Mesenchymal stem cell (in vitro differentiated cells and primary cell): ENCODE data around the gene MAP3K20.

Experiments
- DNase-seq: peaks from one replicate; pipeline ENCODE4 v3.0.0-alpha.2; 2013
- H2AFZ ChIP-seq: one replicate; pipeline ENCODE4 v1.6.1; 2013; ENCODE audit warnings: low read depth, mild to moderate bottlenecking, control low read depth, inconsistent platforms, low read length, moderate library complexity
- H2AK5ac ChIP-seq: 2 replicates; pipeline ENCODE4 v1.6.1; 2013; ENCODE audit warnings: low read length, moderate library complexity, mild to moderate bottlenecking, inconsistent platforms; ENCODE audit not compliant: severe bottlenecking
- H2BK120ac ChIP-seq: one replicate; pipeline ENCODE4 v1.6.1; 2013; ENCODE audit warnings: low read depth, mild to moderate bottlenecking, inconsistent platforms, low read length, moderate library complexity
- H2BK12ac ChIP-seq, 2 experiments: one replicate each; pipeline ENCODE4 v1.6.1; 2013; ENCODE audit warnings: inconsistent platforms in 2 of 2, low read length in 2 of 2, mild to moderate bottlenecking in 2 of 2, moderate library complexity in 2 of 2, control low read depth in 1 of 2
- H2BK15ac ChIP-seq: one replicate; pipeline ENCODE4 v1.6.1; 2013; ENCODE audit warnings: mild to moderate bottlenecking, low read depth, inconsistent platforms; ENCODE audit not compliant: poor library complexity, severe bottlenecking
- H2BK5ac ChIP-seq: 2 replicates; pipeline ENCODE4 v1.6.1; 2013; ENCODE audit warnings: low read depth, mild to moderate bottlenecking, low read length, control low read depth, inconsistent platforms; ENCODE audit not compliant: poor library complexity, severe bottlenecking
- H3K14ac ChIP-seq, 2 experiments: one replicate each; pipeline ENCODE4 v1.6.1; 2013; ENCODE audit warnings: inconsistent platforms in 2 of 2, low read length in 2 of 2, control low read depth in 1 of 2, mild to moderate bottlenecking in 1 of 2, moderate library complexity in 1 of 2
- H3K18ac ChIP-seq, 2 experiments: one replicate each; pipeline ENCODE4 v1.6.1; 2013; ENCODE audit warnings: inconsistent platforms in 2 of 2, low read length in 2 of 2, control low read depth in 1 of 2, low read depth in 1 of 2, mild to moderate bottlenecking in 1 of 2
- H3K23ac ChIP-seq, 2 experiments: one replicate each; pipeline ENCODE4 v1.6.1; 2013; ENCODE audit warnings: inconsistent platforms in 2 of 2, low read length in 2 of 2, mild to moderate bottlenecking in 2 of 2, moderate library complexity in 2 of 2, control low read depth in 1 of 2
- H3K27ac ChIP-seq: 2 replicates; pipeline ENCODE4 v1.5.1; 2013; ENCODE audit warnings: mild to moderate bottlenecking, moderate library complexity, low read length, control low read depth, inconsistent platforms; ENCODE audit not compliant: poor library complexity, severe bottlenecking
- H3K27me3 ChIP-seq, 2 experiments: 2 replicates each; pipeline versions ENCODE4 v1.6.1 to v1.7.0; 2013; ENCODE audit warnings: low read length in 2 of 2, mild to moderate bottlenecking in 2 of 2, moderate library complexity in 2 of 2, control low read depth in 1 of 2, inconsistent platforms in 1 of 2; ENCODE audit not compliant: control insufficient read depth in 1 of 2, insufficient read depth in 1 of 2
- H3K36me3 ChIP-seq, 2 experiments: 2 replicates each; pipeline versions ENCODE4 v1.6.1 to v1.7.0; 2013; ENCODE audit warnings: low read length in 2 of 2, control low read depth in 1 of 2, inconsistent platforms in 1 of 2, low read depth in 1 of 2, mild to moderate bottlenecking in 1 of 2; ENCODE audit not compliant: insufficient read depth in 2 of 2, control insufficient read depth in 1 of 2
- H3K4ac ChIP-seq, 2 experiments: one replicate each; pipeline ENCODE4 v1.6.1; 2013; ENCODE audit warnings: inconsistent platforms in 2 of 2, low read length in 2 of 2, mild to moderate bottlenecking in 2 of 2, moderate library complexity in 2 of 2, control low read depth in 1 of 2, low read depth in 1 of 2
- H3K4me1 ChIP-seq: 2 replicates; pipeline ENCODE4 v1.6.1; 2013; ENCODE audit warnings: low read depth, low read length, control low read depth; ENCODE audit not compliant: control insufficient read depth, insufficient read depth
- H3K4me2 ChIP-seq: 2 replicates; pipeline ENCODE4 v1.6.1; 2013; ENCODE audit warnings: low read length, mild to moderate bottlenecking, inconsistent platforms; ENCODE audit not compliant: poor library complexity, severe bottlenecking
- H3K4me3 ChIP-seq, 2 experiments: 2 replicates each; pipeline versions ENCODE4 v1.5.1 to v1.7.0; 2013; ENCODE audit warnings: low read length in 2 of 2, mild to moderate bottlenecking in 2 of 2, control low read depth in 1 of 2, low read depth in 1 of 2; ENCODE audit not compliant: insufficient read depth in 1 of 2
- H3K79me1 ChIP-seq: replicated peaks from 2 replicates; pipeline ENCODE4 v1.6.1; 2013; ENCODE audit warnings: mild to moderate bottlenecking, control low read depth, low read length, inconsistent platforms; ENCODE audit not compliant: poor library complexity, severe bottlenecking
- H3K9ac ChIP-seq: 2 replicates; pipeline ENCODE4 v1.7.0; 2013; ENCODE audit warnings: mild to moderate bottlenecking, low read length, moderate library complexity
- H3K9me3 ChIP-seq: 2 replicates; pipeline ENCODE4 v1.7.0; 2013; ENCODE audit warnings: mild to moderate bottlenecking, low read length; ENCODE audit not compliant: control insufficient read depth
- H4K8ac ChIP-seq: one replicate; pipeline ENCODE4 v1.6.1; 2013; ENCODE audit warnings: inconsistent platforms, mild to moderate bottlenecking, low read length, moderate library complexity
- H4K91ac ChIP-seq: one replicate; pipeline ENCODE4 v1.6.1; 2013; ENCODE audit warnings: mild to moderate bottlenecking, low read length, inconsistent platforms
- WGBS: methylation state at CpG from one replicate; pipeline ENCODE4 v1.1.7; 2013; ENCODE audit warnings: mixed read lengths; 5-methylcytosine and 5-hydroxymethylcytosine counted together

MAP3K20 gene

GRCh38 chr2:173248381-173248780, 172.7 kb downstream of the MAP3K20 start:
- H2BK12ac ChIP-seq, result no peak overlapping the region
- no peak overlapping the region for H3K4me2 ChIP-seq
- no peak for DNase-seq
- no peak overlapping the region for H3K18ac ChIP-seq
- H3K27me3 ChIP-seq, result no peaks in the 10 kb centered on the region
- no peak overlapping the region for H3K4me3 ChIP-seq
- no peak overlapping the region for H3K23ac ChIP-seq
- no peaks in the 10 kb centered on the region for H3K4me1 ChIP-seq
- no peak overlapping the region for H2BK120ac ChIP-seq
- no peak overlapping the region for H4K8ac ChIP-seq
- H2AK5ac ChIP-seq, result no peak overlapping the region
- no peak overlapping the region for H3K4ac ChIP-seq
- no peak overlapping the region for H2AFZ ChIP-seq
- no peak overlapping the region for H3K9ac ChIP-seq
- no peak overlapping the region for H3K27ac ChIP-seq
- no peak overlapping the region for H2BK15ac ChIP-seq
- H3K79me1 ChIP-seq, result no peaks in the 10 kb centered on the region
- no peak overlapping the region for H2BK5ac ChIP-seq
- no peak overlapping the region for H4K91ac ChIP-seq
- H3K9me3 ChIP-seq, result no peaks in the 10 kb centered on the region
- WGBS, result 92% methylated on average over 2 of the region's 2 CpGs
- H3K14ac ChIP-seq, result no peak overlapping the region
- peaks cover 6 to 32% of the 10 kb centered on the region in 2 experiments for H3K36me3 ChIP-seq

- H3K36me3 ChIP-seq, result peaks cover 3 to 29% of the 10 kb centered on the region in 2 experiments
- H4K8ac ChIP-seq, result no peak overlapping the region
- H2BK12ac ChIP-seq, result no peak overlapping the region
- H2BK120ac ChIP-seq, result no peak overlapping the region
- no peak overlapping the region for H4K91ac ChIP-seq
- DNase-seq, result no peak
- no peak overlapping the region for H2AK5ac ChIP-seq
- no peaks in the 10 kb centered on the region for H3K4me1 ChIP-seq
- H3K4ac ChIP-seq, result no peak overlapping the region
- H3K4me3 ChIP-seq, result no peak overlapping the region
- H3K18ac ChIP-seq, result no peak overlapping the region
- no peak overlapping the region for H2AFZ ChIP-seq
- no peak overlapping the region for H3K9ac ChIP-seq
- H3K23ac ChIP-seq, result no peak overlapping the region
- no peak overlapping the region for H2BK15ac ChIP-seq
- H2BK5ac ChIP-seq, result no peak overlapping the region
- no peak overlapping the region for H3K27ac ChIP-seq
- 72% methylated on average over 6 of the region's 8 CpGs for WGBS
- no peaks in the 10 kb centered on the region for H3K79me1 ChIP-seq
- H3K4me2 ChIP-seq, result no peak overlapping the region
- no peak overlapping the region for H3K14ac ChIP-seq
- no peaks in the 10 kb centered on the region for H3K9me3 ChIP-seq
- no peaks in the 10 kb centered on the region for H3K27me3 ChIP-seq
These were observed 174.3 kb downstream of the MAP3K20 start for GRCh38 chr2:173249661-173250641.

DNA sequence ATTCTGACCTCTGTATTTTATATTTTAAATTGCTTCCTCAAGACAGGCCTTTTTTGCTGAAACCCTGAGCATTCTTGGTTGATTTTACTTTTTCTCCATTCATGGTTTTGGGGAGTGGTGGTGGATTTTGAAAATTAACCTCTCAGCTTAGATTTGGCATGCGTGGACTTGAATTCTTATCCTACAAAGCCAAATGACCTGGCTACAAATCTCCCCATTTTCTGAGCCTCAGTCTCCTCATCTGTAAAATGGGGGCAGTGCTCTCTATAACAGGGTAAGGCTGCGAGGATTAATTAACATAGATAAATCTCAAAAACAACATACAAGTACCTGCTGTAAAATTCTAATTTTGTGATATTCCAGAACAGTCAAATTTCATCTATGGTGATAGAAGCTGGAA, 175.6 kb downstream of the MAP3K20 start:
- Histone ChIP-seq H3K9me3 (no peaks in the 10 kb centered on the region), H2BK120ac (no peak overlapping the region), H4K91ac (no peak overlapping the region), H3K4me2 (no peak overlapping the region), H3K4me1 (no peaks in the 10 kb centered on the region), H2AFZ (no peak overlapping the region), H3K14ac (no peak overlapping the region), H3K4me3 (no peak overlapping the region), H2BK5ac (no peak overlapping the region), H3K27ac (no peak overlapping the region), H4K8ac (no peak overlapping the region), H3K27me3 (no peaks in the 10 kb centered on the region), H3K79me1 (no peaks in the 10 kb centered on the region), H3K18ac (no peak overlapping the region), H2BK12ac (no peak overlapping the region), H2BK15ac (no peak overlapping the region), H3K23ac (no peak overlapping the region), H2AK5ac (no peak overlapping the region), H3K9ac (no peak overlapping the region), H3K36me3 (peaks cover 0 to 21% of the 10 kb centered on the region in 2 experiments), H3K4ac (no peak overlapping the region)
- WGBS, result no CpG with 5 or more reads among the region's 2 CpGs
- no peak for DNase-seq

- H3K4ac ChIP-seq, result no peak overlapping the region
- no peaks in the 10 kb centered on the region for H3K79me1 ChIP-seq
- no peak overlapping the region for H3K4me3 ChIP-seq
- WGBS, result 85% methylated on average over 5 of the region's 5 CpGs
- H3K9ac ChIP-seq, result no peak overlapping the region
- no peak overlapping the region for H2AK5ac ChIP-seq
- H3K36me3 ChIP-seq, result peaks cover 0 to 20% of the 10 kb centered on the region in 2 experiments
- no peak overlapping the region for H3K18ac ChIP-seq
- H3K27me3 ChIP-seq, result no peaks in the 10 kb centered on the region
- no peak overlapping the region for H3K27ac ChIP-seq
- no peak overlapping the region for H3K23ac ChIP-seq
- H2BK12ac ChIP-seq, result no peak overlapping the region
- H3K4me2 ChIP-seq, result no peak overlapping the region
- H3K9me3 ChIP-seq, result no peaks in the 10 kb centered on the region
- no peaks in the 10 kb centered on the region for H3K4me1 ChIP-seq
- H2BK15ac ChIP-seq, result no peak overlapping the region
- no peak overlapping the region for H2AFZ ChIP-seq
- no peak overlapping the region for H4K91ac ChIP-seq
- H2BK120ac ChIP-seq, result no peak overlapping the region
- no peak overlapping the region for H2BK5ac ChIP-seq
- no peak overlapping the region for H3K14ac ChIP-seq
- H4K8ac ChIP-seq, result no peak overlapping the region
- no peak for DNase-seq
These were observed 176.9 kb downstream of the MAP3K20 start for GRCh38 chr2:173252581-173252980.
